Stimulated activated CD4-positive, alpha-beta T cell treated with anti-CD3 and anti-CD28 coated beads, Interleukin-12 subunit alpha, Interleukin-12 subunit beta, amount 100 ng/mL, for 48 hours (primary cell): ENCODE measurements around the gene LGALS3BP.

Experiments used
- DNase-seq, 3 donors: peaks; one replicate each; pipeline ENCODE4 v3.0.0-alpha.2; 2020; ENCODE audit warnings: low read depth in 2 of 3, low spot score in 1 of 3

LGALS3BP gene

DNA sequence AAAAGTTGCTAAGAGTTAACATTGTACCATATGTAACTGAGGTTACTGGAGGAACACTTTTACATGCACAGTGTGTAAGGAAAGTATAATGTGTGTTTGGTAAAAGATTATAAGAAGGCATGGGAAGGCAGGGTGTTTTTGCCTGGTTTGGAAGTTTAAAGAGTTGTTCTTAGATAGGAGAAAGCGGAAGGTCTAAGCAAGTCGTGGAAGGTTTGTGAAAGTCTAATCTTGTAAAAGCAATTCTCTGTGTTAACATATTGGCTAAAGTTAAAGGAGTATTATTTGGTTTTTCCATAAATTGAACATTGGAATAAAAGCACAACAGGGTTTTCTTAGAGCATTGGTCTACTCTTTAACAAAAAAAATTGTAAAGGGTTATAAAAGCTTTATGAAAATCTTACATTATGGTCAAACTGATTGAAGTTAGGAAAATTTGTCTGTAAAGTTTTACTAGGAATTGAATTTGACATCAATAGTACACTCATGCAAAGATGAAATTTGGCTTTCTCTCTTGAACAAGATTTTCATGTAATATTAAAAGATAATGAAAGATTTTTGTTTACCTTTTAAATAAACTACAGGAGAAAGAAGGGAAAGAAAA is 34.5 kb upstream of the LGALS3BP start:
- DNase-seq, result no peak

- DNase-seq, result no peak
Measured at GRCh38 chr17:79012563-79013134, 32.9 kb upstream of the LGALS3BP start.

GRCh38 chr17:79011451-79012147 is 31.9 kb upstream of the LGALS3BP start:
- no peak for DNase-seq

DNA sequence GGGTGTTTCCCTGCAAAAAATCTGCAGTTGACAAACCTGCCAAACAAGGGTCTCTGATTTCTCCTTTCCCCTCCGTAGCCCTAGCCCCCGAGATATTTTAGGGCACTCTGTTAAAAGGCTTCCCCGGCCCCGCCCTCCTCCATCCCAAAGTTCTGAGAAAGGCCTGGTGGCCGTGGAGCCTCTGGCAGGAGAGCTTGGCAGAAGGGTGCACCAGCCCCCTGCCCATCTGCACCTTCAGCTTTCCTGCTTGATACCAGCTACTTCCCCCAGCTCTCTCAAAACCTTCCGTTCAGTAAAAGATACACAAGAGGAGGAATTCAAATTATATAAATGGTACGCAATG is 30.6 kb upstream of the LGALS3BP start:
- no peak for DNase-seq

- peak; percentile 59 to 81 (median 64) for DNase-seq
Measured at GRCh38 chr17:79009397-79010303, 29.9 kb upstream of the LGALS3BP start, which contains the start of gene CANT1. CANT1 (minus strand) TSS chr17:79009764; CDS start chr17:78997622, 12,142 bp downstream.

DNA sequence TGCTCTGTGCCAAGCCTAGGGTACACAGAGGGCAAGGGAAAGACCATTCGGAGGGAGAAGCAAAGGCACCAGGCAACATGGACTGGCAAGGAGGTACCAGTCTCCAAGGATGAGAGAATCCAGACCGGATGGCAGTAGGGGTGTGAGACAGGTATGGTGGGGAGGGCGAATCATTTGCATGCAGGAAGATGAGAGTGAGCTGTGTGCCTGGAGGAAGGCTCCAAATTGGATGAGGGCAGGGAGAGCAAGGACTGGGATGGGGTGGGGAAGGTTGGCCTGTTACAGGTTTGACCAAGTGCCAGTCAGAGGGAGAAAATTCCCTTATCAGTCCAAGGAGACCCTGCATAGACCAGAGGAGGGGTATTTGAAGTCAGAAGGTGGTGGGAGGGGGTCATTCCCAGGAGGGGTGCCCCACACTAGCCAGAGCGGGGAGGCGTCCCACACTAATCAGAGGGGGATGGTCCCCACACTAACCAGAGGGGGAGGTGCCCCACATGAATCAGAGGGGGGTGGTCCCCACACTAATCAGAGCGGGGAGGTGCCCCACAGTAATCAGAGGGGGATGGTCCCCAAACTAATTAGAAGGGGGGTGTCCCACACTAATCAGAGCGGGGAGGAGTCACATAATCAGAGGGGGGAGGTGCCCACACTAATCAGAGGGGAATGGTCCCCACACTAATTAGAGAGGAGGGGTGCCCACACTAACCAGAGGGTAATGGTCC is 29.1 kb upstream of the LGALS3BP start:
- no peak for DNase-seq

GRCh38 chr17:79007504-79008381 is 28.0 kb upstream of the LGALS3BP start:
- no peak for DNase-seq

DNA sequence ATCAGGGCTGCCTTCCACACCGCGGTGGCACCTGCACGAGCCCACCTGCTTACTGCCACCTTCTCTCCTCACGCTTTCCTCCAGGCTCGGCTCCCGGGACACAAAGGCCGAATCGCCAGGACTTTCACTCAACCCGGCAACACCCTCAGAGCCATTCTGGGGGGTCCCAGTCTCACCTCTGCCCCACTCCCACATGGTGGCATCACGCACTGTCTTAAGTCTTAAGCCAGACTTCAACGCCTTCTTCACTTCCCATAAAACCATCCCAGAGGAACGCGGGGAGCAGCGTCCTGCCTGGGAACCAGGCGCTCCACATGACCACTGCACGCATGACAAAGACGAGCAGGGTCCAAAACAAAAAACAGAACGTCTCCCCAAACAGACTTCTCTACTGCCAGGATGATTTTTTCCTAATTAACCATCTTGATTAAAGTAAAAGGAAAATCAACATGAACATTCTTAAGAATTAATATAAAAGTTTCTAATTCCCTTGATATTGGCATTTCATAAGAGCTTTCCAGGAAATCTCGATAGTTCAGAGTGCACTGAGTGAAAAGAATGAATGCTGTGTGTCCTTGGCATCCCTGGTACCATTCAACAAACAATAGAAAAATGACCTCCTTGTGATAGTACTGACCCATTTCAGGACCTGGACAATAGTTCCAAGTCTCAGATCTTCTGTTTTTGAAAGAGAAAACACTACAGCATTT is 27.2 kb upstream of the LGALS3BP start:
- DNase-seq, result no peak

- DNase-seq, result no peak
Measured at GRCh38 chr17:79006046-79006445, 26.3 kb upstream of the LGALS3BP start.

DNA sequence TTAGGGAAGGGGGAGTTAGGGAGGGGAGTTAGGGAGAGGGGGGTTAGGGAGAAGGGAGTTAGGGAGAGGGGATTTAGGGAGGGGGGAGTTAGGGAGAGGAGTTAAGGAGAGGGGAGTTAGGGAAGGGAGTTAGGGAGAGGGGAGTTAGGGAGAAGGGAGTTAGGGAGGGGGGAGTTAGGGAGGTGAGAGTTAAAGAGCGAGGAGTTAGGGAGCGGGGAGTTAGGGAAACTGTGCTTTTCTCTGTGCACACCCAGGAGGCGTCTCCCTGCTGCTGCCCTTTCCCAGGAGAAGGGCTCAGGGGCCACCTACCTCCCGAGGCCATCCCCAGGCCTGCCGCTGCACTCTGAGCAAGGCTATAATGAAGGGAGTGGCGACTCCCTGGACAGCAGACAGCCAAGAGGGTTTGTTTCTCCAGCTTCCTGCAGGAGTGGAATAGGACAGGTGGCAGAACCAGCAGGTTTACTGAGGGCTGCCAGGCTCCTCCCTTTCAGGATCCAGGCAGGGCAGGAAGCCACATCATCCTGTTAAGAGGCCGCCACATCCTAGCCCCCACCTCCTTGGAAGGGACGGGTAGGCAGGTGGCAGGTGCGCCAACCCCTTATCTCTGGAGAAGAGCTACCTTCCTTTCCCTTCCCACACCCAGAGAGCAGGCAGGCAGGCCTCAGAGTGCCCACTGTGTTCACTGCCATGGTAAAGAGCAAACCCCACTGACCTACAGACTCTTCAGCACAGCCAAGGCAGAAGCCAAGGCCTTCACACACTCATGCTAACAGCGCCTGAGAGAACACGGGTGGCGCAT is 25.5 kb upstream of the LGALS3BP start:
- no peak for DNase-seq

DNA sequence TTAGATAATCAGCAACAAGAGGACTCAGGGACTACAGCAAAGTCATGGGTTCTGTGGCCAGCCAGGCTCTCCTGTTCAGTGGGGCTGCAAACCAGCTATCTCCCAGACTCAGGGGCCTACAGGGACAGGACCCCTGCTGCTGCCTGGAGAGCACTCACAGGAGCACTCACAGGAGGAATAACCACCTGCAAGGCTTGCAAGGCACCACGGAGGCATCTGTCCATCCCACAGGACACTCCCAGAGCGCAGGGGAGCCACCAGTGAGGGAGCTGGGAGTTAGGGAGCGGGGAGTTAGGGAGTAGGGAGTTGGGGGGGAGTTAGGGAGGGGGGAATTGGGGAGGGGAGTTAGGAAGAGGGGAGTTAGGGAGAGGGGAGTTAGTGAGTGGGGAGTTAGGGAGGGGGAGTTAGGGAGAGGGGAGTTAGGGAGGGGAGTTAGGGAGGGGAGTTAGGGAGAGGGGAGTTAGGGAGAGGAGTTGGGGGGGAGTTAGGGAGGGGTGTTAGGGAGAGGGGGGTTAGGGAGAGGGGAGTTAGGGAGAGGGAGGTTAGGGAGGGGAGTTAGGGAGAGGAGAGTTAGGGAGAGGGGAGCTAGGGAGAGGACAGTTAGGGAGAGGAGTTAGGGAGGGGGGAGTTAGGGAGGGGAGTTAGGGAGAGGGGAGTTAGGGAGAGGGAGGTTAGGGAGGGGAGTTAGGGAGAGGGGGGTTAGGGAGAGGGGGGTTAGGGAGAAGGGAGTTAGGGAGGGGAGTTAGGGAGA is 24.1 kb upstream of the LGALS3BP start:
- DNase-seq, result no peak

GRCh38 chr17:79002796-79003593 is 23.3 kb upstream of the LGALS3BP start:
- no peak for DNase-seq

DNA sequence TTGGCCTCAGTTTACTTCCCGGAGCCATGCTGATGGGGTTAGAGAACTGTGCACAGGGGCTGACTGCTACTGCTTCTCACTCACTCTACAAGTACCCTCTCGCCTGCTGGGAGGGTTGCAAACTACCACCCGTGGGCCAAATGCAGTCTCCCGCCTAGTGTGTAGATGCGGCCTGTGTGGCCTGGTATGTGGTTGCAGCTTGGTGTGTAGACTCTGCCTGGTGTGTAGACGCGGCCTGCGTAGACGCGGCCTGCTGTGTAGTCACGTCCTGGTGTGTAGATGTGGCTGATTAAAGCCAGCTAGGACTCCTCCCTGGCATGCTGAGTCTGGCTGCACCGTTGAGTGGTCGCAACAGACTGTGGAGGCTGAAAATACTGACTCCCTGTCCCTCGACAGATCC is 22.6 kb upstream of the LGALS3BP start:
- no peak for DNase-seq

DNA sequence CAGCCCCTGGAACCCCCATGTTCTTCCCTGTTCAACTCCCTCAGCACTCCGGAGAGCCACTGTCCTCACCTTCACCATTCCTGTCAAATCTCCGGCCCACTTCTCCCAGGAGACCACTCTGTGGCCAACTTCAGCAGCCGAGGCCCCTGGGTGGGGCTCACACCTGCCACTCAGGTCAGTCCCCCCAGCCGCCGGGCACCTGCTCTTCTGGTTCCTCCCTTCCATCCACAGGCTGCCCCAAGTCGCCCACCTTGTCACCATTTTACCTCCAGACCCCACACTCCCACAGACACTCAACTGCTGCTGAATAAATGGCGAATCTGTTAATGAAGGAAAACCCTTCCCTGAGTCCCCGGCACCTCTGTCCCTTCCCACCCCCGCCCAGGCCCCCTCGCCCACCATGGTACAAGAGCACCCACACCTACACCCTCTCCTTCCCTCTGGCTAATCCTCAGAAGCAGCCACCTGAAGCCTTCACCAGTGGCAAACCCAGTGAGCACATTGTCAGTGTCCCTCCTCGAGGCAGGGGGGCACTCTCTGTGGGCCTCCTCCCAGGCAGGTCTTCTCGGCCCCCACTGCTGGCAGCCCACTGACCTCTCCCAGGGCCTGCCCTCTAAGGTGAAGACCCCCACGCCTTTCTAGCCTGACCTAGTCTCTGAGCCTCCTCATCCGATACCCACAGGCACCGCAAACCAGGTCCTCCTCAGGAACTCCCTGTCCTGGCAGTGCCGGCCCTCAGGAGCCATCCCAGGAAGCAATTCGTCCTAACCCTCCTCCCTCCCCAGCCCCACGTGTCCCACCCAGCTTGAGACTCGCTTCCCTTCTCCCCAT is 21.7 kb upstream of the LGALS3BP start:
- no peak for DNase-seq

- DNase-seq, result no peak
Measured at GRCh38 chr17:79000396-79001189, 20.9 kb upstream of the LGALS3BP start.
